Ovary (tissue), 3 donors: ENCODE measurements around the gene SOX6.

Experiments
- EP300 ChIP-seq: sonication (generic); formaldehyde crosslinking; IDR thresholded peaks from one replicate; pipeline ENCODE4 v1.6.1; 2017; ENCODE audit warnings: antibody characterized with exemption
- POLR2A ChIP-seq: fragments of 450-650 bp; IDR thresholded peaks from one replicate; pipeline ENCODE4 v1.6.1; 2017; ENCODE audit warnings: antibody characterized with exemption, mild to moderate bottlenecking, moderate library complexity
- TF ChIP-seq, protein P1 (sequence below), 3 donors: fragments of 450-650 bp in 2 of 3; fragments of 200-600 bp in 1 of 3; IDR thresholded peaks; one replicate each; pipeline versions ENCODE4 v1.5.1 to v1.8.0; 2016 to 2022; ENCODE audit warnings: antibody characterized with exemption in 3 of 3, mild to moderate bottlenecking in 1 of 3
- donor health status: DM: no; HTN: no; CAD: no.

DNA sequence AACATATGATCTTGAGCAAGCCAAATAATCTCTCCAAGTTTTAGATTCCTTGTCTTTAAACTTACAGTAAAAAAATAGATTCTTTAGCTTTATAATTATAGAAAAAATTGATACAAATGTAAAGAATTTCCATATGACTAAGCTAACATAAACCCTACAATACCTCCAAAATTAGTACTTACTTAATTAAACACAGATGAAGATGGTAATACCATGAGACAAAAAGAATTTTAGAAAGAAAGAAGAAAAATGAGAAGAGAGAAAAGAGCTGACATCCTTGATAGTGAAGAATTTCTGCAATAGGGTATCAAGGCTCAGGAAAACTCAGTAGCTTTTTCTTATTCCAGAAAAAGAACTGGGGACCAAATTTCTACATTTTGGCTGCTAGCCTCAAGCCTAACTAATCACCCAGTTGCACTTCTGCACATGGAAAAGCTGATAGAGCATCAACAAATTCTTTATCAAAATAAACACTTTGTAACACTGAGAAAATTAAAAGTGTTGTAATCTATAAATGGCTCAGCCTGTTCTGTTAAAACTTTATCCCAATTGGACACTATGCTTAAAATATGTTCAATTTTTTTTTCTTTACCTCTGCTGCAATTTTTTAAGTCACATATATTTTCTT is 24.7 kb upstream of the SOX6 start:
- TF ChIP-seq, protein P1, sequence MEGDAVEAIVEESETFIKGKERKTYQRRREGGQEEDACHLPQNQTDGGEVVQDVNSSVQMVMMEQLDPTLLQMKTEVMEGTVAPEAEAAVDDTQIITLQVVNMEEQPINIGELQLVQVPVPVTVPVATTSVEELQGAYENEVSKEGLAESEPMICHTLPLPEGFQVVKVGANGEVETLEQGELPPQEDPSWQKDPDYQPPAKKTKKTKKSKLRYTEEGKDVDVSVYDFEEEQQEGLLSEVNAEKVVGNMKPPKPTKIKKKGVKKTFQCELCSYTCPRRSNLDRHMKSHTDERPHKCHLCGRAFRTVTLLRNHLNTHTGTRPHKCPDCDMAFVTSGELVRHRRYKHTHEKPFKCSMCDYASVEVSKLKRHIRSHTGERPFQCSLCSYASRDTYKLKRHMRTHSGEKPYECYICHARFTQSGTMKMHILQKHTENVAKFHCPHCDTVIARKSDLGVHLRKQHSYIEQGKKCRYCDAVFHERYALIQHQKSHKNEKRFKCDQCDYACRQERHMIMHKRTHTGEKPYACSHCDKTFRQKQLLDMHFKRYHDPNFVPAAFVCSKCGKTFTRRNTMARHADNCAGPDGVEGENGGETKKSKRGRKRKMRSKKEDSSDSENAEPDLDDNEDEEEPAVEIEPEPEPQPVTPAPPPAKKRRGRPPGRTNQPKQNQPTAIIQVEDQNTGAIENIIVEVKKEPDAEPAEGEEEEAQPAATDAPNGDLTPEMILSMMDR (IDR thresholded peaks at IDR 0.05), result no peak
- no peak for TF ChIP-seq POLR2A
- no peak for TF ChIP-seq EP300
